HL-60 (cell line): ENCODE measurements around the gene ZNF180.

ENCODE experiments used
- POLR2AphosphoS5 ChIP-seq: IDR thresholded peaks from 2 replicates; pipeline ENCODE4 v1.6.1; 2012; ENCODE audit warnings: low read depth
- TF ChIP-seq, protein P1 (sequence below): IDR thresholded peaks from one replicate; pipeline ENCODE4 v1.5.1; 2011; ENCODE audit warnings: low read length, control low read depth, inconsistent platforms; ENCODE audit not compliant: insufficient read depth

DNA sequence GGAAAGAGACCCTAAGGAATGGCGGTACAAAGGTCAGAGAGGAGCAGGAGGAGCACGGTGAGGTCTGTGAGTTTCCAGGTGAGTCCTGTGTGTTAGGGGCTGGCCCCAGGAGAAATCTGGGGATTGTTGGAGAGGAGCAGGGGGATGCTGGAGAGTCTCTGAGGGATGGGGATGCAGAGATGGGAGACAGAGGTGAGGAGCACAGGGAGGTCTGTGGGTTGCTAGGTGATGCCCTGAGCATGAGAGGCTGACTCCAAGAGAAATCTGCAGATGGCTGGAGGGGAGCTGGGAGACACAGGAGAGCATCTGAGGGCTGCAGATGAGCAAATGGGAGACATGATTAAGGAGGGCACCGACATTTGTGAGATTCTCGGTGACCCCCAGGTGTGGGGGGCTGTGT is 48.0 kb downstream of the ZNF180 start:
- no peak for TF ChIP-seq POLR2AphosphoS5
- TF ChIP-seq, protein P1, sequence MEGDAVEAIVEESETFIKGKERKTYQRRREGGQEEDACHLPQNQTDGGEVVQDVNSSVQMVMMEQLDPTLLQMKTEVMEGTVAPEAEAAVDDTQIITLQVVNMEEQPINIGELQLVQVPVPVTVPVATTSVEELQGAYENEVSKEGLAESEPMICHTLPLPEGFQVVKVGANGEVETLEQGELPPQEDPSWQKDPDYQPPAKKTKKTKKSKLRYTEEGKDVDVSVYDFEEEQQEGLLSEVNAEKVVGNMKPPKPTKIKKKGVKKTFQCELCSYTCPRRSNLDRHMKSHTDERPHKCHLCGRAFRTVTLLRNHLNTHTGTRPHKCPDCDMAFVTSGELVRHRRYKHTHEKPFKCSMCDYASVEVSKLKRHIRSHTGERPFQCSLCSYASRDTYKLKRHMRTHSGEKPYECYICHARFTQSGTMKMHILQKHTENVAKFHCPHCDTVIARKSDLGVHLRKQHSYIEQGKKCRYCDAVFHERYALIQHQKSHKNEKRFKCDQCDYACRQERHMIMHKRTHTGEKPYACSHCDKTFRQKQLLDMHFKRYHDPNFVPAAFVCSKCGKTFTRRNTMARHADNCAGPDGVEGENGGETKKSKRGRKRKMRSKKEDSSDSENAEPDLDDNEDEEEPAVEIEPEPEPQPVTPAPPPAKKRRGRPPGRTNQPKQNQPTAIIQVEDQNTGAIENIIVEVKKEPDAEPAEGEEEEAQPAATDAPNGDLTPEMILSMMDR = no peak
